ENCODE measurements around the gene FCAMR.

The FCAMR gene

DNA sequence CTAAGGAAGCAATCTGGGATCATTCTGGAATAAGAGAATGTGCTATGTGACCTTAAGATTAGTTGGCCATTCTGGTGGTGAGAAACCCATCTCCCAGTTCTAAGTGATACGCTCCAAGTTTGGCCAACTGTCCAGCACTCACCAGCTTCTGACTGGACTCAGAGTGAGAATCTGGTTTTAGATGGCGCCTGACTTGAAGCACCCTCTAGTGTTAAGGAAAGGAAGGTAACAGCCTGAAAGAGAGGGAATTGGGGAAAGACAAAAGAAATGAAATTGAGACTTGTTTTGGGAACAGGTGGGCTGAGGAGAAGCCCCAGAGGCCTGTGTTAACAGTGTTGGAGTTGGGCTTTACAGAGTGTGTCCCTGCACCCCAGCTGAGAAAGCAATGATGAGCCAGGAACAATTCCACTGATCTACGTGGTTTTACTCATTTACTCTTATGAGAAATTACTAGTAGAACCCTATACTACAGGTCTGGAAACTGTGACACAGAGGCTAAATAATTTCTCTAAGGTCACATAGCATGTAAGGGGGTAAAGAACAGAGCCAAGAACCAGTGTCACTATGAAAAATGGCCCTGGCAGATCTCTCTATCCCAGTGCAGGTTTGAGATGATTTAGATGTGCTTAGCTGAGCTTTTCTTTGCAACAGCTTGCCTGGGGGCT is 9.3 kb upstream of the FCAMR start:
- H3K36me3 ChIP-seq (ENCODE audit: control insufficient read depth, insufficient read depth, low read length): no peaks in the 10 kb centered on the region

GRCh38 chr1:206978259-206978658 is 8.0 kb upstream of the FCAMR start:
- H2BK120ac ChIP-seq (ENCODE audit: low read depth, low read length): no peak overlapping the region
- no CpG with 5 or more reads among the region's 7 CpGs for WGBS (ENCODE audit: extremely low coverage, insufficient coverage, low lambda C conversion rate)
- H3K79me2 ChIP-seq (ENCODE audit: control insufficient read depth, insufficient read depth, low read length): no peaks in the 10 kb centered on the region
- no peaks in the 10 kb centered on the region for H3K79me1 ChIP-seq (ENCODE audit: low read length)
- no peak overlapping the region for H4K8ac ChIP-seq (ENCODE audit: low read depth, low read length)
- H3K56ac ChIP-seq (ENCODE audit: low read length): no peak overlapping the region
- H3K18ac ChIP-seq (ENCODE audit: low read length): no peak overlapping the region
- H4K5ac ChIP-seq (ENCODE audit: low read length): no peak overlapping the region
- no peaks in the 10 kb centered on the region for H3K36me3 ChIP-seq (ENCODE audit: control insufficient read depth, insufficient read depth, low read length)
- no peak overlapping the region for H3K27ac ChIP-seq (ENCODE audit: low read depth, low read length)
- peaks cover 10% of the 10 kb centered on the region for H3K4me1 ChIP-seq (ENCODE audit: control insufficient read depth, low read depth, low read length)
- no peak overlapping the region for H2BK5ac ChIP-seq (ENCODE audit: low read length)
- no peak for DNase-seq
- H3K4me3 ChIP-seq (ENCODE audit: low read length): no peak overlapping the region
- H2BK15ac ChIP-seq (replicated peaks; ENCODE audit: low read depth): no peak overlapping the region
- no peak overlapping the region for H3K4me2 ChIP-seq (ENCODE audit: low read length)
- no peak overlapping the region for H3K9ac ChIP-seq (ENCODE audit: low read length)
- no peak overlapping the region for H3K23ac ChIP-seq (ENCODE audit: low read length)
- H3K4ac ChIP-seq (ENCODE audit: low read depth, low read length): no peak overlapping the region
- H3K27me3 ChIP-seq (ENCODE audit: insufficient read depth, low read length, poor library complexity): no peaks in the 10 kb centered on the region
- H2AK5ac ChIP-seq (ENCODE audit: low read length): no peak overlapping the region

More for the DNA sequence above, 9.3 kb upstream of the FCAMR start:
- H4K5ac ChIP-seq (ENCODE audit: low read length): no peak overlapping the region
- H2BK15ac ChIP-seq (replicated peaks; ENCODE audit: low read depth): no peak overlapping the region
- no peaks in the 10 kb centered on the region for H3K79me1 ChIP-seq (ENCODE audit: low read length)
- no peak overlapping the region for H2AK5ac ChIP-seq (ENCODE audit: low read length)
- H4K8ac ChIP-seq (ENCODE audit: low read depth, low read length): no peak overlapping the region
- no peak overlapping the region for H3K4me3 ChIP-seq (ENCODE audit: low read length)
- H3K9ac ChIP-seq (ENCODE audit: low read length): no peak overlapping the region
- H2BK120ac ChIP-seq (ENCODE audit: low read depth, low read length): no peak overlapping the region
- peak; percentile 53 for DNase-seq
- no peak overlapping the region for H3K27ac ChIP-seq (ENCODE audit: low read depth, low read length)
- H3K4ac ChIP-seq (ENCODE audit: low read depth, low read length): no peak overlapping the region
- no peak overlapping the region for H3K23ac ChIP-seq (ENCODE audit: low read length)
- H3K56ac ChIP-seq (ENCODE audit: low read length): no peak overlapping the region
- H3K27me3 ChIP-seq (ENCODE audit: insufficient read depth, low read length, poor library complexity): no peaks in the 10 kb centered on the region
- no CpG with 5 or more reads among the region's 3 CpGs for WGBS (ENCODE audit: extremely low coverage, insufficient coverage, low lambda C conversion rate)
- no peak overlapping the region for H2BK5ac ChIP-seq (ENCODE audit: low read length)
- peaks cover 10% of the 10 kb centered on the region for H3K4me1 ChIP-seq (ENCODE audit: control insufficient read depth, low read depth, low read length)
- no peak overlapping the region for H3K4me2 ChIP-seq (ENCODE audit: low read length)
- H3K18ac ChIP-seq (ENCODE audit: low read length): no peak overlapping the region
- no peaks in the 10 kb centered on the region for H3K79me2 ChIP-seq (ENCODE audit: control insufficient read depth, insufficient read depth, low read length)

- Histone ChIP-seq H3K4me1 (ENCODE audit: control insufficient read depth, low read depth, low read length) (peaks cover 3% of the 10 kb centered on the region), H3K4me2 (ENCODE audit: low read length) (no peak overlapping the region), H2AK5ac (ENCODE audit: low read length) (no peak overlapping the region), H3K4me3 (ENCODE audit: low read length) (no peak overlapping the region), H2BK120ac (ENCODE audit: low read depth, low read length) (no peak overlapping the region), H3K27ac (ENCODE audit: low read depth, low read length) (no peak overlapping the region), H3K79me2 (ENCODE audit: control insufficient read depth, insufficient read depth, low read length) (no peaks in the 10 kb centered on the region), H3K18ac (ENCODE audit: low read length) (no peak overlapping the region), H3K4ac (ENCODE audit: low read depth, low read length) (no peak overlapping the region), H3K9ac (ENCODE audit: low read length) (no peak overlapping the region), H4K8ac (ENCODE audit: low read depth, low read length) (no peak overlapping the region), H3K79me1 (ENCODE audit: low read length) (no peaks in the 10 kb centered on the region), H3K27me3 (ENCODE audit: insufficient read depth, low read length, poor library complexity) (no peaks in the 10 kb centered on the region), H3K23ac (ENCODE audit: low read length) (no peak overlapping the region), H2BK15ac (replicated peaks; ENCODE audit: low read depth) (no peak overlapping the region), H4K5ac (ENCODE audit: low read length) (no peak overlapping the region), H2BK5ac (ENCODE audit: low read length) (no peak overlapping the region), H3K56ac (ENCODE audit: low read length) (no peak overlapping the region), H3K36me3 (ENCODE audit: control insufficient read depth, insufficient read depth, low read length) (no peaks in the 10 kb centered on the region)
- no CpG with 5 or more reads among the region's 1 CpG for WGBS (ENCODE audit: extremely low coverage, insufficient coverage, low lambda C conversion rate)
- DNase-seq: no peak
These were observed 5.0 kb upstream of the FCAMR start for GRCh38 chr1:206975306-206975705.

GRCh38 chr1:206974140-206974539 is 3.9 kb upstream of the FCAMR start:
- no peak overlapping the region for H3K4ac ChIP-seq (ENCODE audit: low read depth, low read length)
- H2BK15ac ChIP-seq (replicated peaks; ENCODE audit: low read depth): no peak overlapping the region
- H3K79me2 ChIP-seq (ENCODE audit: control insufficient read depth, insufficient read depth, low read length): no peaks in the 10 kb centered on the region
- H3K4me1 ChIP-seq (ENCODE audit: control insufficient read depth, low read depth, low read length): no peaks in the 10 kb centered on the region
- H3K36me3 ChIP-seq (ENCODE audit: control insufficient read depth, insufficient read depth, low read length): no peaks in the 10 kb centered on the region
- no peak overlapping the region for H2AK5ac ChIP-seq (ENCODE audit: low read length)
- no peak overlapping the region for H3K18ac ChIP-seq (ENCODE audit: low read length)
- no peaks in the 10 kb centered on the region for H3K27me3 ChIP-seq (ENCODE audit: insufficient read depth, low read length, poor library complexity)
- no peak for DNase-seq
- H3K4me3 ChIP-seq (ENCODE audit: low read length): no peak overlapping the region
- H3K56ac ChIP-seq (ENCODE audit: low read length): no peak overlapping the region
- H3K79me1 ChIP-seq (ENCODE audit: low read length): no peaks in the 10 kb centered on the region
- H2BK120ac ChIP-seq (ENCODE audit: low read depth, low read length): no peak overlapping the region
- no peak overlapping the region for H3K23ac ChIP-seq (ENCODE audit: low read length)
- H3K9ac ChIP-seq (ENCODE audit: low read length): no peak overlapping the region
- H4K5ac ChIP-seq (ENCODE audit: low read length): no peak overlapping the region
- H2BK5ac ChIP-seq (ENCODE audit: low read length): no peak overlapping the region
- H3K4me2 ChIP-seq (ENCODE audit: low read length): no peak overlapping the region
- no peak overlapping the region for H3K27ac ChIP-seq (ENCODE audit: low read depth, low read length)
- H4K8ac ChIP-seq (ENCODE audit: low read depth, low read length): no peak overlapping the region
- no CpG with 5 or more reads among the region's 3 CpGs for WGBS (ENCODE audit: extremely low coverage, insufficient coverage, low lambda C conversion rate)

DNA sequence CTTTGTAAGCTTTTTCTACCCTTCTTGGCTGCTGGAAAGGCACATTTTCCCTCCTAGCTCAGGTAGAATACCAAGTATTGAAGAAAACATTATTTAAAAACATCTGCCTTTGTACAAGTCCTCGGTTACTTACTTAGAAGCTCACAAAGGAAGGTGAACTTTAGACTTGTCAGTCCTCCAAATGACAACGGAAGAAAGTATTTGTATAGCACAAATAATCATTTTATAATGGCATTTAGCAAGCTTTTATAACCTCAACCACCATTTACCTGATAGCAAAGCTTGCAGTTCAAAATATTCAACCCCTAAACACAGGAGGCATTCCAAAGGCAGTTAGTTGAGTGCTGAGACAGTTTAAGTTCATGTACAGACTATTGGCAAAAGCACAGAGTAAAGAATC is 2.5 kb upstream of the FCAMR start:
- Histone ChIP-seq H2AK5ac (ENCODE audit: low read length) (no peak overlapping the region), H3K27me3 (ENCODE audit: insufficient read depth, low read length, poor library complexity) (no peaks in the 10 kb centered on the region), H3K56ac (ENCODE audit: low read length) (no peak overlapping the region), H3K4ac (ENCODE audit: low read depth, low read length) (no peak overlapping the region), H2BK120ac (ENCODE audit: low read depth, low read length) (no peak overlapping the region), H3K27ac (ENCODE audit: low read depth, low read length) (no peak overlapping the region), H3K79me2 (ENCODE audit: control insufficient read depth, insufficient read depth, low read length) (no peaks in the 10 kb centered on the region), H3K36me3 (ENCODE audit: control insufficient read depth, insufficient read depth, low read length) (no peaks in the 10 kb centered on the region), H3K18ac (ENCODE audit: low read length) (no peak overlapping the region), H2BK15ac (replicated peaks; ENCODE audit: low read depth) (no peak overlapping the region), H3K9ac (ENCODE audit: low read length) (no peak overlapping the region), H3K23ac (ENCODE audit: low read length) (no peak overlapping the region), H4K8ac (ENCODE audit: low read depth, low read length) (no peak overlapping the region), H2BK5ac (ENCODE audit: low read length) (no peak overlapping the region), H4K5ac (ENCODE audit: low read length) (no peak overlapping the region), H3K4me3 (ENCODE audit: low read length) (no peak overlapping the region), H3K79me1 (ENCODE audit: low read length) (no peaks in the 10 kb centered on the region), H3K4me1 (ENCODE audit: control insufficient read depth, low read depth, low read length) (no peaks in the 10 kb centered on the region), H3K4me2 (ENCODE audit: low read length) (no peak overlapping the region)
- no peak for DNase-seq
- WGBS (ENCODE audit: extremely low coverage, insufficient coverage, low lambda C conversion rate): no CpG with 5 or more reads among the region's 2 CpGs

DNA sequence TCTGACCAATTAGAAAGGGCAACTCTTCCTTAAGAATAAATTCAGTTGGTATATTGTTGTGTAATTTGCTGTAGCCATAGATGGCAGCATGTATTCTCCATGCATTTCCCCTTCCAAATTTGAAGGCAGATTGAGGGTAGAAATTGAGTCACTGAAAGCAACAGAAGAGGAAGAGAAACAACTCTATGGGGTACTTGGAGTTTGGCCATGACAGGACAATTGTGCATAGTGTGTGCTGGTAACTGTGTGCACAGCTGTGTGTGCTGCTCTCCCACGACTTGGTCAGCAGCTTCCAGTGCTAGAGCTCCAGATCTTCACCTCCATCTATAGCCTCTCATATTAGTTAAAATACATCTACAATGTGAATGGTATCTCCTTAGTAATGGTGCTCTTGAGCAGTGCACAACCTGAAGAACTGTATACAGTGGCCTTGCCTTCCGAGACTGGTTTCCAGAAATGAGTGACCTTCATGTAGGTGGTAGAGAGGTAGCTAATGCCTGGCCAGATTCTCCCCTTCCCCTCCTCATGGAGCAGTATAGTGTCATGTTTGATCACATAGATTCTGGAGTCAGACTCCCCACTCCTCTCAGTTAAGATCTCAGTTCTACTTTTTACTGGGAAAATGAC is 882 bp upstream of the FCAMR start:
- H2BK5ac ChIP-seq (ENCODE audit: low read length): no peak overlapping the region
- no peak overlapping the region for H3K27ac ChIP-seq (ENCODE audit: low read depth, low read length)
- H3K79me2 ChIP-seq (ENCODE audit: control insufficient read depth, insufficient read depth, low read length): no peaks in the 10 kb centered on the region
- no peak overlapping the region for H3K4me2 ChIP-seq (ENCODE audit: low read length)
- no peak overlapping the region for H3K4me3 ChIP-seq (ENCODE audit: low read length)
- H3K23ac ChIP-seq (ENCODE audit: low read length): no peak overlapping the region
- H3K27me3 ChIP-seq (ENCODE audit: insufficient read depth, low read length, poor library complexity): no peaks in the 10 kb centered on the region
- H3K4me1 ChIP-seq (ENCODE audit: control insufficient read depth, low read depth, low read length): no peaks in the 10 kb centered on the region
- DNase-seq: no peak
- no peak overlapping the region for H4K8ac ChIP-seq (ENCODE audit: low read depth, low read length)
- no peak overlapping the region for H3K4ac ChIP-seq (ENCODE audit: low read depth, low read length)
- H3K36me3 ChIP-seq (ENCODE audit: control insufficient read depth, insufficient read depth, low read length): no peaks in the 10 kb centered on the region
- H4K5ac ChIP-seq (ENCODE audit: low read length): no peak overlapping the region
- no peaks in the 10 kb centered on the region for H3K79me1 ChIP-seq (ENCODE audit: low read length)
- no CpG with 5 or more reads among the region's 2 CpGs for WGBS (ENCODE audit: extremely low coverage, insufficient coverage, low lambda C conversion rate)
- H3K18ac ChIP-seq (ENCODE audit: low read length): no peak overlapping the region
- no peak overlapping the region for H3K56ac ChIP-seq (ENCODE audit: low read length)
- H2BK15ac ChIP-seq (replicated peaks; ENCODE audit: low read depth): no peak overlapping the region
- no peak overlapping the region for H2BK120ac ChIP-seq (ENCODE audit: low read depth, low read length)
- no peak overlapping the region for H2AK5ac ChIP-seq (ENCODE audit: low read length)
- no peak overlapping the region for H3K9ac ChIP-seq (ENCODE audit: low read length)

Measured in mesendoderm (in vitro differentiated cells).